Activated T-helper 1 cell treated with anti-CD3 and anti-CD28 coated beads, Interleukin-2, amount 50 U/mL, for 16 hours (primary cell): ENCODE measurements around the gene PRKCB.

ENCODE experiments used
- DNase-seq, 2 donors: peaks; one replicate each; pipeline ENCODE4 v3.0.0-alpha.2; 2020; ENCODE audit warnings: low read depth in 1 of 2, low spot score in 1 of 2

PRKCB gene

GRCh38 chr16:23934610-23935236 lies 98.9 kb downstream of the PRKCB start:
- no peak for DNase-seq

- DNase-seq = no peak
These were observed 104.3 kb downstream of the PRKCB start for GRCh38 chr16:23940111-23940510.

GRCh38 chr16:23941025-23941424 lies 105.2 kb downstream of the PRKCB start:
- no peak for DNase-seq

GRCh38 chr16:23941963-23942564 lies 106.3 kb downstream of the PRKCB start:
- no peak for DNase-seq

GRCh38 chr16:23943604-23944003 lies 107.8 kb downstream of the PRKCB start:
- no peak for DNase-seq

GRCh38 chr16:23944381-23944780 lies 108.6 kb downstream of the PRKCB start:
- no peak for DNase-seq

GRCh38 chr16:23945243-23945642 lies 109.5 kb downstream of the PRKCB start:
- no peak for DNase-seq

- no peak for DNase-seq
These were observed 112.1 kb downstream of the PRKCB start for GRCh38 chr16:23947838-23948237.

- peak; percentile 35 to 49 for DNase-seq
These were observed 113.2 kb downstream of the PRKCB start for GRCh38 chr16:23948949-23949411.

GRCh38 chr16:23949630-23950290 lies 114.0 kb downstream of the PRKCB start:
- peak; percentile 30 to 57 for DNase-seq

GRCh38 chr16:23950291-23950894 lies 114.6 kb downstream of the PRKCB start:
- no peak for DNase-seq

- no peak for DNase-seq
These were observed 115.1 kb downstream of the PRKCB start for GRCh38 chr16:23950898-23951297.

GRCh38 chr16:23952128-23952970 lies 116.6 kb downstream of the PRKCB start:
- no peak for DNase-seq

GRCh38 chr16:23952971-23953300 lies 117.2 kb downstream of the PRKCB start:
- DNase-seq = no peak

- DNase-seq = no peak
These were observed 117.7 kb downstream of the PRKCB start for GRCh38 chr16:23953476-23953875.

GRCh38 chr16:23955088-23955487 lies 119.3 kb downstream of the PRKCB start:
- DNase-seq = no peak

GRCh38 chr16:23957287-23957686 lies 121.5 kb downstream of the PRKCB start:
- DNase-seq = no peak

- no peak for DNase-seq
These were observed 123.4 kb downstream of the PRKCB start for GRCh38 chr16:23959072-23959751.

GRCh38 chr16:23959752-23960072 lies 123.9 kb downstream of the PRKCB start:
- no peak for DNase-seq

- no peak for DNase-seq
These were observed 124.5 kb downstream of the PRKCB start for GRCh38 chr16:23960081-23960885.
